ENCODE data around the gene FSHR. TPM values are rescaled to one million over a fixed set of nuclear protein-coding genes. Genes with fewer than 3 reads are reported as not detected.

FSHR gene
- total RNA-seq, 1 donor from 2014 or later, result not detected

- Histone ChIP-seq H3K27me3 (ENCODE audit: control insufficient read depth, insufficient read depth, low read length) (no peaks in the 10 kb centered on the region), H3K4me3 (ENCODE audit: low read depth, low read length) (no peak overlapping the region), H3K36me3 (ENCODE audit: control insufficient read depth, insufficient read depth, low read length) (no peaks in the 10 kb centered on the region)
- TF ChIP-seq CTCF (IDR thresholded peaks at IDR 0.05; ENCODE audit: insufficient read depth, low read length, poor library complexity, severe bottlenecking), result no peak
- DNase-seq (ENCODE audit: low read depth), result no peak
These were observed 31.8 kb upstream of the FSHR start for GRCh38 chr2:49186050-49186648.

DNA sequence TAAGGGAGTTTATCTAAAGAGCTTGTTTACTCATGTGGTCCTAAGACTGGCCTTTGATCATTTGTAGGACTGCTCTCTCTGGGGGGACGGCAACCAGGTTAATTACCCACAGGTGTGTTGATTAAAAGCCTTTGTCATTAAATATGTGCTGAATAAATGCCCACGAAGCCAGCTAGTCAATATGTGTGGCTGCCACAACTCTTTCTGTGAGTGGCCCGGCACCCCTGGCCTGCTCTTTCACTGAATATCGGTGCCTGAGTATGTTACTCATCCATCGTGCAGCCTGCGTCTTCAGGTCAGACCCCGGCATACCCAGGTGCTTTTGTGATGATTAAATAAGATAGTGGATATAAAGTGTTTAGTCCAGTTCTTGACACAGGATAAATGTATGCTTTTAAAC lies 24.3 kb upstream of the FSHR start:
- H3K36me3 ChIP-seq (ENCODE audit: control insufficient read depth, insufficient read depth, low read length), result no peaks in the 10 kb centered on the region
- TF ChIP-seq CTCF (IDR thresholded peaks at IDR 0.05; ENCODE audit: insufficient read depth, low read length, poor library complexity, severe bottlenecking), result no peak
- H3K4me3 ChIP-seq (ENCODE audit: low read depth, low read length), result no peak overlapping the region
- H3K27me3 ChIP-seq (ENCODE audit: control insufficient read depth, insufficient read depth, low read length), result no peaks in the 10 kb centered on the region
- DNase-seq (ENCODE audit: low read depth), result no peak

DNA sequence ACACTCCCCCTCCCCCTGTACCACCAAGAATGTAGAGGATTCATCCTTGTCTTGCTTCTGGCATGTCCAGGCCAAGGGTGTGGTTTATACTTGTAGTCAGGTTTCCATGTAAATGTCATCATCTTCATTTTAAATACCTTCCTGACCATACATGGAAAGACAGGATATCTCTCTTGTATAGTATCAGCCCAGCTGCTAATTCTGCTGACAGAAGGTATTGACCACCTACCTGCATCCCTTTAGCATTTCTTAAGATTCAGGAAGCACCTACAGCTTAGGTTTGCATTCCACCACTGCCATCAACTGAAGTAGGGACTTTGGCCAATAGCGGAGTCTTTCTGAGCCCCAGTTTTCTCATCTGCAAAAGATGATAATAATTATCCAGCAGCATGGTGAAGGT lies 22.9 kb upstream of the FSHR start:
- no peak for DNase-seq (ENCODE audit: low read depth)
- H3K4me3 ChIP-seq (ENCODE audit: low read depth, low read length), result no peak overlapping the region
- no peaks in the 10 kb centered on the region for H3K27me3 ChIP-seq (ENCODE audit: control insufficient read depth, insufficient read depth, low read length)
- no peak for TF ChIP-seq CTCF (IDR thresholded peaks at IDR 0.05; ENCODE audit: insufficient read depth, low read length, poor library complexity, severe bottlenecking)
- no peaks in the 10 kb centered on the region for H3K36me3 ChIP-seq (ENCODE audit: control insufficient read depth, insufficient read depth, low read length)

DNA sequence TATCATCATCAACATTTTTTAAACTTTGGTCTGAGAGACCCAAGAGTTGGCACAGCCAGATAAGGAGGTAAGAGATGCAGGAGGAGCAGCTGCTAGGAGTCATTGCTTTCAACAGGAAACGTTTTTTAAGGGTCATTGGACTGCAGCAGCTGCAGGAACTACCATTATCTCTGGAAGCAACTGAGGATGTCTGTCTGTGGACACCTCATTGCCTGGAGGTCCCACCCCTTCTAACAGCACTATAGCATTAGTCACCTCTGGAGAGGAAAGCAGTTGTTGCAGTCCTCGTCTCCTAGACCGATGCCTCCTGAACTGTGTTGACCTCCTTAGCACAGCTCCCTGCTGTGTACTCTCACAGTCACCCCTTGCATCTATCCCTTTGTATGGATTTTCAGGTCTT lies 21.5 kb upstream of the FSHR start:
- no peak overlapping the region for H3K4me3 ChIP-seq (ENCODE audit: low read depth, low read length)
- no peaks in the 10 kb centered on the region for H3K36me3 ChIP-seq (ENCODE audit: control insufficient read depth, insufficient read depth, low read length)
- no peak for TF ChIP-seq CTCF (IDR thresholded peaks at IDR 0.05; ENCODE audit: insufficient read depth, low read length, poor library complexity, severe bottlenecking)
- DNase-seq (ENCODE audit: low read depth), result no peak
- H3K27me3 ChIP-seq (ENCODE audit: control insufficient read depth, insufficient read depth, low read length), result no peaks in the 10 kb centered on the region

- H3K27me3 ChIP-seq (ENCODE audit: control insufficient read depth, insufficient read depth, low read length), result no peaks in the 10 kb centered on the region
- TF ChIP-seq CTCF (IDR thresholded peaks at IDR 0.05; ENCODE audit: insufficient read depth, low read length, poor library complexity, severe bottlenecking), result no peak
- no peaks in the 10 kb centered on the region for H3K36me3 ChIP-seq (ENCODE audit: control insufficient read depth, insufficient read depth, low read length)
- H3K4me3 ChIP-seq (ENCODE audit: low read depth, low read length), result no peak overlapping the region
- DNase-seq (ENCODE audit: low read depth), result no peak
These were observed 20.4 kb upstream of the FSHR start for GRCh38 chr2:49174750-49175149.

DNA sequence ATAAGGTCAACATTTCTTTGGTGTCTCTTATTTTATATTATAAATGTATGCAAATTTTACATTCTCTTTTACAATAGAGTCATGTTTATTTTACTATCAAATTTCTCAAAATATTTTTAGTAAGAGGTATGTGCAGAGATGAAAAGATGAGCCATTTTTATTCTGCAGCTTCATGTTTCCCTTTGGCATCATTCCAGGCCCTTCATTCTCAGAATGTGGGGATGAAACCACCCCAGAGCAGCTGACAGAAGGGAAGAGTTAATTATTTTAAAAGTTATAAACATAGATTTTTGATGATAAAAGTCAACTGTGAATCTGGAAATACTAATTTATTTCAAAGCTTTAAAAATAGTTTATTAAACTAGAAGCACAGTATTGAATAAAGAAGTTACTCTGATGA lies 12.8 kb upstream of the FSHR start:
- no peaks in the 10 kb centered on the region for H3K36me3 ChIP-seq (ENCODE audit: control insufficient read depth, insufficient read depth, low read length)
- H3K27me3 ChIP-seq (ENCODE audit: control insufficient read depth, insufficient read depth, low read length), result no peaks in the 10 kb centered on the region
- no peak for DNase-seq (ENCODE audit: low read depth)
- TF ChIP-seq CTCF (IDR thresholded peaks at IDR 0.05; ENCODE audit: insufficient read depth, low read length, poor library complexity, severe bottlenecking), result no peak
- no peak overlapping the region for H3K4me3 ChIP-seq (ENCODE audit: low read depth, low read length)
